Measurements from ENCODE around the gene CST7.

Gene CST7

GRCh38 chr20:24980291-24981053 lies 31.4 kb downstream of the CST7 start:
- H3K36me3 Mint-ChIP-seq (ENCODE audit: low read depth): peaks cover 88% of the 10 kb centered on the region
- H3K27ac Mint-ChIP-seq: no peak overlapping the region
- DNase-seq: no peak
- no peak overlapping the region for H3K4me3 Mint-ChIP-seq
- no peaks in the 10 kb centered on the region for H3K27me3 Mint-ChIP-seq (ENCODE audit: low read depth, poor library complexity)
- peaks cover 61% of the 10 kb centered on the region for H3K9me3 Mint-ChIP-seq
- TF ChIP-seq CTCF (IDR thresholded peaks at IDR 0.05): no peak
- H3K4me1 Mint-ChIP-seq: peaks cover 16% of the 10 kb centered on the region

DNA sequence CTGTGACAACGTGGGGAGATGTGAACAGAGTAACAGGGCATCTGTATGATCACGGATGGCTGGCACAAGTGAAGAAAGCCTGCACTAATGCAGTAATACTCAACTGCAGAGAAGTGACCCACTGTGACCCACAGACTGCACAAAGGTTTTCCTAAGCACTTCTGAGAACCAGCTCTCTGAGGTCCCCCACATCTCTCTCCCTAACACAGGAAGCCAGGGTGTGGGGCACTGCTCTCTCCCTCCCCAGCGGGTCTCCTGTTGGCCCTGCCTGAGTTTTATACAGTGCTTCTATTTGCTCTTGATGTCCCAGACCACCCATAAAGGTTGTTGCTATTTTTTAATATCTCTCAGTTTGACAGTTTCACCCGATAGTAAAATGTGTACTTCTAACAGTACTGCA lies 32.2 kb downstream of the CST7 start:
- no peak for DNase-seq
- H3K4me3 Mint-ChIP-seq: no peak overlapping the region
- no peak for TF ChIP-seq CTCF (IDR thresholded peaks at IDR 0.05)
- peaks cover 24% of the 10 kb centered on the region for H3K4me1 Mint-ChIP-seq
- no peaks in the 10 kb centered on the region for H3K27me3 Mint-ChIP-seq (ENCODE audit: low read depth, poor library complexity)
- H3K36me3 Mint-ChIP-seq (ENCODE audit: low read depth): peaks cover 80% of the 10 kb centered on the region
- no peak overlapping the region for H3K27ac Mint-ChIP-seq
- H3K9me3 Mint-ChIP-seq: peaks cover 53% of the 10 kb centered on the region

DNA sequence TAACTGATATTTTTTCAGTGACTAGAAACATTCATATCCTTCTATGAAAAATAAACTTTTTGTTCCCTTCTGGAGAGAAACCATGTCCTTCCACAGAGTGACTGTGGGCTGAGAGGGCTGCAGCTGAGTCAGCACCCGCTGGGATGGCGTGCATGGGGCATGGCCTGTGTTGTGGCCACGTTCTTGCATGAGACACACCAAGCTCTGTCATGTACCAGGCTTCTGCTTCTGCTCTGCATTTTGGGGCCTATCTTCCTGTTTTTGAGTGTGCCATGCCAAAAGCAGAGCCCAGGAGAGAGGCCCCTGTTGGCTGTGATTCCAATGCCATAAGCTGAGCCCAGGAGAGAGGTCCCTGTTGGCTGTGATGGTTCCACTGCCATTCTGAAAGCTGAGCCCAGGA lies 32.7 kb downstream of the CST7 start:
- Mint-ChIP-seq H3K4me1 (peaks cover 29% of the 10 kb centered on the region), H3K4me3 (no peak overlapping the region), H3K36me3 (ENCODE audit: low read depth) (peaks cover 75% of the 10 kb centered on the region), H3K27me3 (ENCODE audit: low read depth, poor library complexity) (no peaks in the 10 kb centered on the region), H3K27ac (no peak overlapping the region), H3K9me3 (peaks cover 48% of the 10 kb centered on the region)
- TF ChIP-seq CTCF (IDR thresholded peaks at IDR 0.05): no peak
- no peak for DNase-seq

- no peaks in the 10 kb centered on the region for H3K27me3 Mint-ChIP-seq (ENCODE audit: low read depth, poor library complexity)
Observed at GRCh38 chr20:24983896-24984295, 34.8 kb downstream of the CST7 start.

GRCh38 chr20:24984961-24985640 lies 36.0 kb downstream of the CST7 start:
- Mint-ChIP-seq H3K27ac (peak overlapping the region; percentile 41), H3K4me3 (no peak overlapping the region), H3K36me3 (ENCODE audit: low read depth) (peaks cover 41% of the 10 kb centered on the region), H3K4me1 (peaks cover 29% of the 10 kb centered on the region), H3K27me3 (ENCODE audit: low read depth, poor library complexity) (no peaks in the 10 kb centered on the region), H3K9me3 (peaks cover 21% of the 10 kb centered on the region)
- no peak for DNase-seq
- no peak for TF ChIP-seq CTCF (IDR thresholded peaks at IDR 0.05)

More at GRCh38 chr20:24983896-24984295, 34.8 kb downstream of the CST7 start:
- H3K9me3 Mint-ChIP-seq: peaks cover 32% of the 10 kb centered on the region
- no peak overlapping the region for H3K4me3 Mint-ChIP-seq
- H3K4me1 Mint-ChIP-seq: peaks cover 29% of the 10 kb centered on the region
- H3K36me3 Mint-ChIP-seq (ENCODE audit: low read depth): peaks cover 53% of the 10 kb centered on the region
- H3K27ac Mint-ChIP-seq: no peak overlapping the region
- TF ChIP-seq CTCF (IDR thresholded peaks at IDR 0.05): no peak
- no peak for DNase-seq
